ENCODE data around the gene SZT2.

DNA sequence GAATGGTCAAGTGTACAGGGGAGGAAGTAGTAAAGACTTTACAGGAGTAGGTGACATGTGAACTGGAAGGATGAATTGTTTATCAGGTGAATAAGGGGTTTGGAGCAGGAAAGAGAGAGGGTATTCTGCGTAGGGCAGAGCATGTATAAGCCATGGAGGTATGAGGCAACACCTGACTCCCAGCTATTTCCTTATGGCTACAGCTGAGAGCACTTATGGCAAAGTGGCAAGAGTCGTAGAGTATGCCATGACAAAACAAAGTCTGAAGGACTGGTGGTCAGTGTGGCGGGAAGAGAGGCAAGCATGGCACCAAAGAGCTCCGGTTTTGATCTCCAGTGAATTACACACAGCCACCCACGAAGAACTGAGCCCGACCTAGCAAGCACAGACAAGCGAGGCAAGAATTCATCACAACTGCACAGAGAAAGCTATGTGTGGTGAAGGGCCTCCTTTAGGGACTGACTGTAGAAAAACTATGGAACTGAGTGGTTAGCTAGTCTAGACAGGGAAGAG is 12.9 kb upstream of the SZT2 start:
- TF ChIP-seq, protein P1, sequence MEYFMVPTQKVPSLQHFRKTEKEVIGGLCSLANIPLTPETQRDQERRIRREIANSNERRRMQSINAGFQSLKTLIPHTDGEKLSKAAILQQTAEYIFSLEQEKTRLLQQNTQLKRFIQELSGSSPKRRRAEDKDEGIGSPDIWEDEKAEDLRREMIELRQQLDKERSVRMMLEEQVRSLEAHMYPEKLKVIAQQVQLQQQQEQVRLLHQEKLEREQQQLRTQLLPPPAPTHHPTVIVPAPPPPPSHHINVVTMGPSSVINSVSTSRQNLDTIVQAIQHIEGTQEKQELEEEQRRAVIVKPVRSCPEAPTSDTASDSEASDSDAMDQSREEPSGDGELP (IDR thresholded peaks at IDR 0.05; ENCODE audit: borderline replicate concordance, low read depth) = no peak
- TF ChIP-seq NFE2L1 (CRISPR knock-in tag; IDR thresholded peaks at IDR 0.05; ENCODE audit: borderline replicate concordance) (no peak), FOXA1 (IDR thresholded peaks at IDR 0.05) (no peak), FOXA1 (CRISPR knock-in tag; IDR thresholded peaks at IDR 0.05) (no peak), POLR2A (IDR thresholded peaks at IDR 0.05; ENCODE audit: insufficient read depth in 1 of 2, low read depth in 2 of 2, low read length in 2 of 2) (no peak), ZNF232 (CRISPR knock-in tag; IDR thresholded peaks at IDR 0.05; ENCODE audit: borderline replicate concordance) (no peak)
